Sigmoid colon (tissue), 7 donors: ENCODE results near the gene HINT2. TPM values are rescaled to one million over a fixed set of nuclear protein-coding genes. Genes with fewer than 3 reads are reported as not detected.

Experiments
- DNase-seq: peaks from one replicate; pipeline ENCODE4 v3.0.0-alpha.2; 2019
- H3K27ac ChIP-seq, 4 donors: fragments of 200-600 bp; sonication (generic); one replicate each; pipeline ENCODE4 v1.5.1; 2016 to 2019; ENCODE audit warnings: mild to moderate bottlenecking in 1 of 4
- H3K27me3 ChIP-seq, 3 donors: fragments of 200-600 bp; sonication (generic); one replicate each; pipeline ENCODE4 v1.5.1; 2019; ENCODE audit warnings: mild to moderate bottlenecking in 1 of 3
- H3K36me3 ChIP-seq, 4 donors: fragments of 200-600 bp; sonication (generic); one replicate each; pipeline ENCODE4 v1.5.1; 2016 to 2019
- H3K4me1 ChIP-seq, 4 donors: fragments of 200-600 bp; sonication (generic); one replicate each; pipeline ENCODE4 v1.5.1; 2017 to 2019
- H3K4me3 ChIP-seq, 4 donors: fragments of 200-600 bp; sonication (generic); one replicate each; pipeline ENCODE4 v1.5.1; 2017 to 2019; ENCODE audit warnings: mild to moderate bottlenecking in 2 of 4, moderate library complexity in 1 of 4
- H3K9me3 ChIP-seq, 4 donors: fragments of 200-600 bp in 3 of 4; sonication (generic) in 3 of 4; one replicate each; pipeline versions ENCODE4 v1.5.1 to v1.6.1; 2013 to 2019
- CTCF ChIP-seq, 4 experiments: fragments of 450-650 bp in 3 of 4; fragments of 200-600 bp in 1 of 4; IDR thresholded peaks; one replicate each; pipeline ENCODE4 v1.5.1; 2016 to 2019; ENCODE audit warnings: antibody characterized with exemption in 4 of 4, mild to moderate bottlenecking in 3 of 4, moderate library complexity in 2 of 4
- EP300 ChIP-seq, 4 donors: sonication (generic); formaldehyde crosslinking; IDR thresholded peaks; one replicate each; pipeline ENCODE4 v1.6.1; 2017; ENCODE audit warnings: antibody characterized with exemption in 4 of 4
- POLR2A ChIP-seq, 2 donors: fragments of 450-650 bp; IDR thresholded peaks; one replicate each; pipeline ENCODE4 v1.6.1; 2016; ENCODE audit warnings: antibody characterized with exemption in 2 of 2, mild to moderate bottlenecking in 2 of 2, moderate library complexity in 2 of 2
- POLR2AphosphoS5 ChIP-seq, 4 donors: sonication (generic); formaldehyde crosslinking; IDR thresholded peaks; one replicate each; pipeline ENCODE4 v1.6.1; 2017; ENCODE audit warnings: antibody characterized with exemption in 4 of 4
- WGBS, 2 donors: extraction: QIAGEN DNeasy Blood & Tissue Kit; methylation state at CpG; one replicate each; pipeline ENCODE4 v1.1.7; 2013; 5-methylcytosine and 5-hydroxymethylcytosine counted together
- intact Hi-C: fragments of 100-400 bp; cut with DNase I; formaldehyde crosslinking; loops from one replicate; pipeline ENCODE4 v1.15.1; 2023
- polyA plus RNA-seq, 3 donors: library from polyadenylated mRNA; stranded (reverse); fragments of 200-250 nt; gene quantifications; one replicate each; pipeline ENCODE4 v1.2.3, GENCODE V29; 2013
- total RNA-seq, 4 donors: library from RNA; depleted of rRNA; stranded (reverse); fragments of >200 nt; gene quantifications; one replicate each; pipeline ENCODE4 v1.1.0, GENCODE V29; 2016
- donor health status: healthy with polysubstance abuse.
- donor health status: Bipolar disorder and iron deficiency.
- donor health status: healthy.

Gene HINT2
- total and polyA plus RNA-seq, 7 donors = 23.5 to 125 (median 42.8) TPM

DNA sequence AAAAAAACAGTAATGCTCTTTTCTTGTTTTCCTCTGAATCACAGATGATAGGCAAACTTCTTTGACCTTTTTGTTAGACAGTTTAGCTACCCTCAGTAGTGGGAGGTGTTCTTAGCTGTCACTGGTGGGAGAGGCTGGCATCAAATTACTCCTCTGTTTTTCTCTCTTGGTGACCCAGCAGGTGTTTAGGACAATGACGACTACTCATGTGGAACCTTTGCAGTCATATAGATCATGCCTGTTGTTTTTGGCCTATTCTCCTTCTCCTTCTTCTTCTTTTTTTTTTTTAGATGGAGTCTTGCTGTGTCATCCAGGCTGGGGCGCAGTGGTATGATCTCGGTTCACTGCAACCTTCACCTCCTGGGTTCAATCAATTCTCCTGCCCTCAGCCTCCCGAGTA lies 38.8 kb downstream of the HINT2 start:
- Histone ChIP-seq H3K4me3 (no peak overlapping the region), H3K36me3 (no peaks in the 10 kb centered on the region), H3K27ac (no peak overlapping the region), H3K27me3 (no peaks in the 10 kb centered on the region), H3K9me3 (no peaks in the 10 kb centered on the region), H3K4me1 (peaks cover 0 to 11% (median 8%) of the 10 kb centered on the region in 4 donors)
- TF ChIP-seq CTCF (IDR thresholded peaks at IDR 0.05) (no peak), POLR2AphosphoS5 (IDR thresholded peaks at IDR 0.05) (no peak), EP300 (IDR thresholded peaks at IDR 0.05) (no peak), POLR2A (IDR thresholded peaks at IDR 0.05) (no peak)
- 70 to 74% methylated on average over 4 of the region's 4 CpGs for WGBS, 2 donors
- intact Hi-C loops = no loop called here
- no peak for DNase-seq

DNA sequence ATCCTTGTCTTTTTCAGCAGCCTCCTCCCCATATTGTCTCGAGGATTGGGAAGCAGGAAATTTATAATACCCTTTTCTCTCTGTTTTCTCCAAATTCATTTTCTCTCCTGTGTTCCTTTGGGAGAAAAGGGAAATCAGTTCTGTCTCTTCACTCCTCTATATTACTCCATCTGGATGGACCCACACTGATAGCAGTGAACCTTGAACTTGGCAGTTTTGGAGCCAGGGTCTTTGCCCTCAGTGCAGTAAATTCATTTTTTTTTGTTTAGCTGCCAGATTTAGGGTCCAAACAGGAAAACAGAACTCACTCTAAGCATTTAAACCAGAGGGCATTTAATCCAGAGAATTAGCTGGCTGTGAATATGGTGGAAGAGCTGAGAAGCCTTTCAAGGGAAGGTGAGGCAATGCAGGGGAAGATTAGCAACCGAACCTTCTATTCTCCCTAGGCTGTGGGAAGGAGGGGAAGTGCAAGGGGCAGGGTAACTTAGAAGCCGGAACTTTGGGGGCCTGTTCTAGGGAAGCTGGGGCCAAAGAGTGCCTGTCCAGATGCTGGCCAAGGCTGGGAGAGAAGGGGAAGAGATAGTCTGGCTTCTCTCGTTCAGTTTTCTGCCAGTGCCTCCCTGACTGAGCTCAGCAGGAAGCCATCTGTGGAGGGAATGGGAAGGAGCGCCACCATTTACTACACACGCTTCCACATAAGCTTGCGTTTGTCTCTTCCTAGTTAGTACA lies 39.8 kb downstream of the HINT2 start:
- H3K27me3 ChIP-seq = no peaks in the 10 kb centered on the region
- intact Hi-C loops = no loop called here
- TF ChIP-seq EP300 (IDR thresholded peaks at IDR 0.05) = no peak
- no peak for TF ChIP-seq POLR2A (IDR thresholded peaks at IDR 0.05)
- no peak for TF ChIP-seq CTCF (IDR thresholded peaks at IDR 0.05)
- TF ChIP-seq POLR2AphosphoS5 (IDR thresholded peaks at IDR 0.05) = no peak
- H3K36me3 ChIP-seq = no peaks in the 10 kb centered on the region
- no peaks in the 10 kb centered on the region for H3K9me3 ChIP-seq
- WGBS, 2 donors = 66 to 80% methylated on average over 7 of the region's 7 CpGs
- no peak overlapping the region for H3K27ac ChIP-seq
- peaks cover 0 to 20% (median 15%) of the 10 kb centered on the region in 4 donors for H3K4me1 ChIP-seq
- peak; percentile 72 for DNase-seq
- no peak overlapping the region for H3K4me3 ChIP-seq

GRCh38 chr9:35771943-35772342 lies 42.9 kb downstream of the HINT2 start:
- Histone ChIP-seq H3K9me3 (no peaks in the 10 kb centered on the region), H3K4me3 (no peak overlapping the region), H3K27ac (peak overlapping the region in 1 of 4 donors; percentile 57), H3K27me3 (no peaks in the 10 kb centered on the region), H3K36me3 (no peaks in the 10 kb centered on the region), H3K4me1 (peaks cover 0 to 20% (median 15%) of the 10 kb centered on the region in 4 donors)
- WGBS, 2 donors = 24 to 72% methylated on average over 3 of the region's 3 CpGs
- TF ChIP-seq CTCF (IDR thresholded peaks at IDR 0.05) = no peak
- TF ChIP-seq POLR2AphosphoS5 (IDR thresholded peaks at IDR 0.05) = no peak
- TF ChIP-seq POLR2A (IDR thresholded peaks at IDR 0.05) = no peak
- TF ChIP-seq EP300 (IDR thresholded peaks at IDR 0.05) = no peak
- no peak for DNase-seq
- intact Hi-C loops = no loop called here

- no peak for TF ChIP-seq POLR2A (IDR thresholded peaks at IDR 0.05)
- TF ChIP-seq POLR2AphosphoS5 (IDR thresholded peaks at IDR 0.05) = no peak
- TF ChIP-seq EP300 (IDR thresholded peaks at IDR 0.05) = no peak
- TF ChIP-seq CTCF (IDR thresholded peaks at IDR 0.05) = no peak
- DNase-seq = no peak
- Histone ChIP-seq H3K27me3 (no peaks in the 10 kb centered on the region), H3K4me1 (peaks cover 0 to 20% (median 15%) of the 10 kb centered on the region in 4 donors), H3K27ac (peak overlapping the region; percentile 36 to 59 (median 56)), H3K36me3 (no peaks in the 10 kb centered on the region), H3K9me3 (no peaks in the 10 kb centered on the region), H3K4me3 (no peak overlapping the region)
- WGBS, 2 donors = 4 to 60% methylated on average over 1 of the region's 1 CpG
- intact Hi-C loops = no loop called here
These were observed 43.3 kb downstream of the HINT2 start for GRCh38 chr9:35771534-35771933.
